AG09319 (cell line): Measurements from ENCODE around the gene MYH2.

Experiments
- DNase-seq: peaks from one replicate; pipeline ENCODE4 v3.0.0-alpha.2; 2010; ENCODE audit warnings: low read depth; ENCODE audit errors: extremely low read depth
- CTCF ChIP-seq: IDR thresholded peaks from 2 replicates; pipeline ENCODE4 v1.5.1; 2011; ENCODE audit warnings: low read depth, mild to moderate bottlenecking, inconsistent platforms, low read length, moderate library complexity

The MYH2 gene

DNA sequence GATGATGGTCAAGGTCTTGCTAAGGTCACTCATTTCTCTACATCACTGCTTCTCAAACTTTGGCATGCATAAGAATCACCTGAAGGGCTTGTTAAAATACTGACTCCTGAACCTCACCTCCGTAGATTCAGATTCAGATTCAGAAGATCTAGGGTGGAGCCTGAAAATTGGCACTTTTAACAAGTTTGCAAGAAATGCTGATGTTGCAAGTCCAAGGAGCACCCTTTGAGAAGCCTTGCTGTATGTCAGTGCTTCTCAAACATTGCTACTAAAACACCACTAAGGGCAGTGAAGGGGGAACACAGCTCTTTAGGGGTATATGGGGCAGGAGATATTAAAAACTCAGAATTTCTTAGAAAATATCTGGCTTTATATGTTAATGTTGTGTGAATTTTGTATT is 17.4 kb downstream of the MYH2 start:
- no peak for TF ChIP-seq CTCF

GRCh38 chr17:10527419-10527818 is 22.0 kb downstream of the MYH2 start:
- no peak for DNase-seq
- no peak for TF ChIP-seq CTCF

More for the DNA sequence above, 17.4 kb downstream of the MYH2 start:
- no peak for DNase-seq

DNA sequence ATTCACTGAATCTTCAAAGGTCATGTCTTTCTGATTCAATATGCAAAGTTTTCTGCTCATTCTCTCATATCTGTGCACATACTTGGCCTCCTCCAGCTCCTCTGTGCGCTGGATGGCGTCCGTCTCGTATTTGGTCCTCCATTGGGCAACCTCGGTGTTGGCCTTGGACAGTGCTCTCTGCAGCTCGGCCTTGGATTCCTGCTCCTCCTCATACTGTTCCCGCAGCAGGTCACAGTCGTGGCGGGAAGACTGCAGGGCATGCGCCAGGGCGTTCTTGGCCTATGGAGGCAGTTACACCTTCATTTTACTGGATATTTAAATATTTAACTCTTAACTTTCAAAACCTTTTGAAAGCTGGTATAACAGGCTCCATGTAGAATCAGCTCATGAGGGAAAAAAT is 22.9 kb downstream of the MYH2 start:
- DNase-seq, result no peak
- no peak for TF ChIP-seq CTCF

- TF ChIP-seq CTCF, result no peak
- no peak for DNase-seq
These were observed 26.4 kb downstream of the MYH2 start for GRCh38 chr17:10523064-10523463.

- DNase-seq, result no peak
- TF ChIP-seq CTCF, result no peak
These were observed 27.5 kb downstream of the MYH2 start for GRCh38 chr17:10521949-10522348.

DNA sequence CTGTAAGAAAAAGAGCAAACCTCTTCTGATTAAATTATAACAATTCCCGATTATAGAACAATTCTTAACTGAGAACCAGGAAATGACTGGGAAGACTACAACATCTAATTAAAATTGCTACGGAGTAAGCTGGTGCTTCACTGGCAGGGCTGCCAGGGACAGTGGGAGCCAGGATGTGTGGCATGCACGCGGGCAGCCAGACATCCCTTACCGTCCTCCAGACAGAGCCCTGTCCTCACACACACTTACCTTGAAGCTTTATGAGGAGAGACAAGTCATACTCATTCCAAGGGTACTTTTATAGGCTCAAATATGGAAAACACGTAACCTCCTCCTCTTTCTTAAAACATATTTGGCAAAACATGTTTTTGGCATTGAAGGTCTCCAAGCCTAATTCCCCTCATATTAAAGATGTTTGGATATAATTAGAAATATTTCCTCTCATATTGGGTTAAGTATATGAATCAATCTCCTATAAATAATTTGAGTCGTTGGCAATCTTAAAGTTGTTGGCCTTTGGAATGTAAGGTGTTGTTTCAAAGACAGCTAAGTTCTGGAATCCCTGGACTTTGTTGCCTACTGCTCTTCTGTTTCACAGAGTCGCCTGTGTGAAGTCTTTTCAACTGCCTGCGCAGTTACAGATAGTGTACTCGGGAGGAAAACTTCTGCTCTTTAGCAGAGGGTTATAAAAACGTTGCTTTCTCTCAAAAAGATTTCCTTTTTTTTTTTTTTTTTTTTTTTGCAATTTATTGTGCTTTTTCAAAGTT is 31.0 kb downstream of the MYH2 start, which contains the start of gene MYH1:
TSS of gene MYH1 (minus strand) at position 272 of the 767 bp plus-strand sequence. CDS start 1,900 bp downstream, outside the sequence.
- no peak for TF ChIP-seq CTCF
- DNase-seq, result no peak

- TF ChIP-seq CTCF, result no peak
- DNase-seq, result no peak
These were observed 32.8 kb downstream of the MYH2 start for GRCh38 chr17:10516638-10517037.
